HEK293 (cell line): Measurements from ENCODE around the gene TTC22.
A peak's percentile ranks its signal among the peaks of the same experiment; 100 is the strongest.
"Not testable (repeated sequence)": the region's sequence is repeated elsewhere in the genome, so short reads cannot be mapped to it uniquely, and the experiment has no call there.

ENCODE experiments used
- CTCF ChIA-PET: fragments of 350-600 bp; formaldehyde crosslinking; extraction: SDS; loops from one replicate; lab custom pipeline; 2021; ENCODE audit warnings: antibody characterized with exemption; lab: Yijun Ruan, JAX
- POLR2A ChIA-PET: fragments of 300-600 bp; formaldehyde crosslinking; extraction: SDS; loops from one replicate; lab custom pipeline; 2020; ENCODE audit warnings: antibody characterized with exemption, inconsistent platforms; lab: Yijun Ruan, JAX
- H3K27ac ChIP-seq: fragments of 200-500 bp; sonication (Bioruptor generic); 2 replicates; pipeline ENCODE4 v1.5.1; 2014; ENCODE audit warnings: low read depth, low read length, control low read depth, inconsistent platforms; ENCODE audit errors: extremely low read depth
- H3K36me3 ChIP-seq, 2 experiments: fragments of 200-500 bp in 1 of 2; sonication (Bioruptor generic) in 1 of 2; 1 replicate in 1 of 2; 2 replicates in 1 of 2; pipeline ENCODE4 v1.5.1; 2014 to 2017; ENCODE audit warnings: inconsistent platforms in 2 of 2, low read length in 2 of 2; ENCODE audit not compliant: control insufficient read depth in 2 of 2, insufficient read depth in 1 of 2
- H3K4me1 ChIP-seq: fragments of 200-500 bp; sonication (Bioruptor generic); 2 replicates; pipeline ENCODE4 v1.5.1; 2014; ENCODE audit warnings: mild to moderate bottlenecking, low read length, inconsistent platforms; ENCODE audit not compliant: control insufficient read depth, insufficient read depth
- H3K4me3 ChIP-seq: 2 replicates; pipeline ENCODE4 v1.5.1; 2011; ENCODE audit warnings: low read depth, mild to moderate bottlenecking, control low read depth, low read length, moderate library complexity
- H3K9me3 ChIP-seq: fragments of 200-500 bp; sonication (Bioruptor generic); 2 replicates; pipeline ENCODE4 v1.5.1; 2014; ENCODE audit warnings: low read depth, low read length, inconsistent platforms; ENCODE audit not compliant: control insufficient read depth, insufficient read depth
- FEZF1 ChIP-seq: fragments of 450-650 bp; formaldehyde crosslinking; IDR thresholded peaks from 2 replicates; pipeline ENCODE4 v1.5.1; 2016; ENCODE audit warnings: missing biosample characterization, missing genetic modification characterization
- GLIS1 ChIP-seq: fragments of 450-650 bp; formaldehyde crosslinking; IDR thresholded peaks from 2 replicates; pipeline ENCODE4 v1.5.1; 2016; ENCODE audit warnings: missing biosample characterization, missing genetic modification characterization
- KLF1 ChIP-seq: fragments of 450-650 bp; formaldehyde crosslinking; IDR thresholded peaks from 2 replicates; pipeline ENCODE4 v1.5.1; 2016; ENCODE audit warnings: missing biosample characterization, missing genetic modification characterization
- KLF17 ChIP-seq: fragments of 450-650 bp; formaldehyde crosslinking; IDR thresholded peaks from 2 replicates; pipeline ENCODE4 v1.5.1; 2016; ENCODE audit warnings: missing biosample characterization, missing genetic modification characterization
- OSR2 ChIP-seq: fragments of 450-650 bp; formaldehyde crosslinking; IDR thresholded peaks from 2 replicates; pipeline ENCODE4 v1.5.1; 2016; ENCODE audit warnings: missing biosample characterization, missing genetic modification characterization
- PRDM6 ChIP-seq: fragments of 450-650 bp; formaldehyde crosslinking; IDR thresholded peaks from 2 replicates; pipeline ENCODE4 v1.5.1; 2017; ENCODE audit warnings: missing biosample characterization, missing genetic modification characterization
- SP2 ChIP-seq: fragments of 450-650 bp; formaldehyde crosslinking; IDR thresholded peaks from 2 replicates; pipeline ENCODE4 v1.5.1; 2016; ENCODE audit warnings: missing biosample characterization, missing genetic modification characterization
- SP3 ChIP-seq: fragments of 450-650 bp; formaldehyde crosslinking; IDR thresholded peaks from 2 replicates; pipeline ENCODE4 v1.5.1; 2016; ENCODE audit warnings: missing biosample characterization, missing genetic modification characterization
- WT1 ChIP-seq: fragments of 450-650 bp; formaldehyde crosslinking; IDR thresholded peaks from 2 replicates; pipeline ENCODE4 v1.5.1; 2016; ENCODE audit warnings: missing biosample characterization, missing genetic modification characterization
- ZBTB20 ChIP-seq: fragments of 450-650 bp; formaldehyde crosslinking; IDR thresholded peaks from 2 replicates; pipeline ENCODE4 v1.5.1; 2016; ENCODE audit warnings: missing biosample characterization, missing genetic modification characterization
- ZBTB48 ChIP-seq: fragments of 450-650 bp; formaldehyde crosslinking; IDR thresholded peaks from 2 replicates; pipeline ENCODE4 v1.5.1; 2016; ENCODE audit warnings: missing biosample characterization, missing genetic modification characterization
- ZIC2 ChIP-seq: fragments of 450-650 bp; formaldehyde crosslinking; IDR thresholded peaks from 2 replicates; pipeline ENCODE4 v1.5.1; 2016; ENCODE audit warnings: missing biosample characterization, missing genetic modification characterization
- ZNF121 ChIP-seq: fragments of 450-650 bp; formaldehyde crosslinking; IDR thresholded peaks from 2 replicates; pipeline ENCODE4 v1.5.1; 2016; ENCODE audit warnings: missing biosample characterization, missing genetic modification characterization
- ZNF335 ChIP-seq: fragments of 450-650 bp; formaldehyde crosslinking; conservative IDR thresholded peaks from 2 replicates; pipeline ENCODE4 v1.5.1; 2016; ENCODE audit warnings: missing biosample characterization, missing genetic modification characterization
- ZNF341 ChIP-seq: fragments of 450-650 bp; formaldehyde crosslinking; IDR thresholded peaks from 2 replicates; pipeline ENCODE4; 2016; ENCODE audit warnings: low read depth, missing biosample characterization, missing genetic modification characterization
- ZNF423 ChIP-seq: fragments of 450-650 bp; formaldehyde crosslinking; IDR thresholded peaks from 2 replicates; pipeline ENCODE4 v1.5.1; 2016; ENCODE audit warnings: missing biosample characterization, missing genetic modification characterization
- ZNF580 ChIP-seq: fragments of 450-650 bp; formaldehyde crosslinking; IDR thresholded peaks from 2 replicates; pipeline ENCODE4 v1.5.1; 2016; ENCODE audit warnings: missing biosample characterization, missing genetic modification characterization
- ZNF843 ChIP-seq: fragments of 450-650 bp; formaldehyde crosslinking; IDR thresholded peaks from 2 replicates; pipeline ENCODE4 v1.5.1; 2016; ENCODE audit warnings: missing biosample characterization, missing genetic modification characterization
- ZSCAN30 ChIP-seq: fragments of 450-650 bp; IDR thresholded peaks from 2 replicates; pipeline ENCODE4 v1.5.1; 2018; ENCODE audit warnings: missing biosample characterization, mild to moderate bottlenecking, missing genetic modification characterization, moderate library complexity

TTC22 gene

GRCh38 chr1:54775828-54776721 lies 25.0 kb downstream of the TTC22 start:
- H3K4me1 ChIP-seq, H3K36me3 ChIP-seq, H3K9me3 ChIP-seq, H3K4me3 ChIP-seq, POLR2A ChIA-PET, H3K27ac ChIP-seq: not testable (repeated sequence)
- TF ChIP-seq GLIS1 (tag by site-specific recombination) (peak; percentile 90), FEZF1 (tag by site-specific recombination) (peak; percentile 71; the same call in 1 of the 2 replicates), WT1 (peak; percentile 91), KLF17 (peak; percentile 81; the same call in 1 of the 2 replicates), KLF1 (tag by site-specific recombination) (peak; percentile 25; the same call in 1 of the 2 replicates), ZNF580 (0 out of 2 replicates have a peak, but pooled peaks have one; percentile 10), ZBTB20 (tag by site-specific recombination) (0 out of 2 replicates have a peak, but pooled peaks have one; percentile 11), ZNF121 (tag by site-specific recombination) (peak; percentile 97), ZBTB48 (peak; percentile 74), ZNF423 (tag by site-specific recombination) (peak; percentile 82), ZSCAN30 (tag by site-specific recombination) (0 out of 2 replicates have a peak, but pooled peaks have one; percentile 33), OSR2 (tag by site-specific recombination) (peak; percentile 32; the same call in 1 of the 2 replicates), ZNF843 (tag by site-specific recombination) (0 out of 2 replicates have a peak, but pooled peaks have one; percentile 47), ZIC2 (peak; percentile 29), PRDM6 (tag by site-specific recombination) (peak; percentile 89), ZNF341 (0 out of 2 replicates have a peak, but pooled peaks have one; percentile 11)
- CTCF ChIA-PET = interaction anchor here (0.7 to 1.6 kb wide), 4 partner anchors 16 to 259 kb away, joined by 3 to 4 read pairs (median 4); no protein-coding TSS in a partner anchor

GRCh38 chr1:54774820-54775498 lies 26.2 kb downstream of the TTC22 start:
- H3K4me1 ChIP-seq = no peaks in the 10 kb centered on the region
- no peak overlapping the region for H3K27ac ChIP-seq
- POLR2A ChIA-PET = no interaction called here
- no peak overlapping the region for H3K4me3 ChIP-seq
- H3K9me3 ChIP-seq = no peaks in the 10 kb centered on the region
- TF ChIP-seq SP2 (tag by site-specific recombination) = peak; percentile 55
- TF ChIP-seq ZNF335 = no peak
- TF ChIP-seq SP3 (tag by site-specific recombination) = peak; percentile 47; the same call in 1 of the 2 replicates
- H3K36me3 ChIP-seq = no peaks in the 10 kb centered on the region
- CTCF ChIA-PET = interaction anchor here (1.6 kb wide), 1 partner anchor 17 kb away, joined by 4 read pairs; no protein-coding TSS in a partner anchor
